Measurements from ENCODE around the gene NEK7. TPM values are rescaled to one million over a fixed set of nuclear protein-coding genes. Genes with fewer than 3 reads are reported as not detected.

The NEK7 gene
- polyA plus RNA-seq, 4 donors: 14.9 to 38.3 (median 27.2) TPM

- FAIRE-seq (no peak), DNase-seq (no peak)
- H3K9me3 ChIP-seq (ENCODE audit: control insufficient read depth in 2 of 2, insufficient read depth in 1 of 2, low read depth in 1 of 2, low read length in 1 of 2): peaks cover 0 to 4% of the 10 kb centered on the region in 2 donors
- no peak overlapping the region for H3K27ac ChIP-seq (ENCODE audit: low read depth in 1 of 3, low read length in 2 of 3)
- no peaks in the 10 kb centered on the region for H3K36me3 ChIP-seq (ENCODE audit: control insufficient read depth in 3 of 3, insufficient read depth in 2 of 3, low read depth in 1 of 3, low read length in 3 of 3)
- no peaks in the 10 kb centered on the region for H3K27me3 ChIP-seq (ENCODE audit: control insufficient read depth in 3 of 3, insufficient read depth in 3 of 3, low read length in 3 of 3)
- WGBS, 3 donors: 44 to 96% (median 84%) methylated on average over 1 of the region's 1 CpG
- H3K4me1 ChIP-seq (ENCODE audit: control insufficient read depth in 3 of 3, insufficient read depth in 2 of 3, low read depth in 1 of 3, low read length in 2 of 3): no peaks in the 10 kb centered on the region
- H3K4me3 ChIP-seq (ENCODE audit: low read depth in 1 of 3, low read length in 3 of 3): no peak overlapping the region
Observed at GRCh38 chr1:198270273-198270828, 113.6 kb downstream of the NEK7 start.

DNA sequence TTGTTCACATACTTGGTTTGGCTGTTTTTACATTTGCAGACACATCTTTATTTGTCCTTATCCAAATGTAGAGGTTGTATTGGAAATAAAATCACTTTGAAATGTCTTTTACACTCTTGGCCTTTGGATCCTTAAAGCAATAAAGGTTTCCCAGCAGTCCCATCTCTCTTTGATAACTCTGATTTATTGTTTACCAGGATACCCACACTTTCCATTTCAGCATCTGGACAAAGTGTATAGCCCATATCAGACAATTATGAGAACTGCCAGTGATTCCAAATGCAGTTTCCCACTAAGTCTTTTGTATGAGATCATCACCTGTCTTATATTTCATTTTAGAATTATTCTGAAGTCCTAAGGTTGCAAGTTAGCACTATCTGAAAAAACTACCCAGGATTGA, 114.7 kb downstream of the NEK7 start:
- Histone ChIP-seq H3K27ac (ENCODE audit: low read depth in 1 of 3, low read length in 2 of 3) (no peak overlapping the region), H3K36me3 (ENCODE audit: control insufficient read depth in 3 of 3, insufficient read depth in 2 of 3, low read depth in 1 of 3, low read length in 3 of 3) (no peaks in the 10 kb centered on the region), H3K27me3 (ENCODE audit: control insufficient read depth in 3 of 3, insufficient read depth in 3 of 3, low read length in 3 of 3) (no peaks in the 10 kb centered on the region), H3K4me3 (ENCODE audit: low read depth in 1 of 3, low read length in 3 of 3) (no peak overlapping the region), H3K9me3 (ENCODE audit: control insufficient read depth in 2 of 2, insufficient read depth in 1 of 2, low read depth in 1 of 2, low read length in 1 of 2) (peaks cover 0 to 3% of the 10 kb centered on the region in 2 donors), H3K4me1 (ENCODE audit: control insufficient read depth in 3 of 3, insufficient read depth in 2 of 3, low read depth in 1 of 3, low read length in 2 of 3) (no peaks in the 10 kb centered on the region)
- FAIRE-seq (no peak), DNase-seq (peak; percentile 42 to 63)

DNA sequence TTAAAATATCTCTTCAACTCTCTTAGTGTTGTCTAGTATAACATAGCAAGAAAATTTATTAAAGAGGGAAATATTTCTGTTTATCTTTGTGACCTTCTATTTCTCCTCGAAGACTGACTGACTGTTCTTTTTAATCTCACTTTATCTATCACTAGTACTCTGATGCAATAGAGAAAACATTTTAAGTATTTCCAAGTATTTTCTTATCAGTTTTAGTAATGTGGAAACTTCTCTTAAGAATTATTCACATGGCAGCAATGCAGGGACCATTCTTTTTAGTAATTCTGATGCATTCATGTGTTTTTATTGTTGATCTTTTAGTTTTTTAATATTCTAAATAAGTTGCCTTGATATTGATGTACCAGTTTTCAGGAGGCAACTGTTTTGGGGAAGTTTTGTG, 115.7 kb downstream of the NEK7 start:
- FAIRE-seq (no peak), DNase-seq (no peak)
- Histone ChIP-seq H3K27me3 (ENCODE audit: control insufficient read depth in 3 of 3, insufficient read depth in 3 of 3, low read length in 3 of 3) (no peaks in the 10 kb centered on the region), H3K36me3 (ENCODE audit: control insufficient read depth in 3 of 3, insufficient read depth in 2 of 3, low read depth in 1 of 3, low read length in 3 of 3) (no peaks in the 10 kb centered on the region), H3K4me3 (ENCODE audit: low read depth in 1 of 3, low read length in 3 of 3) (no peak overlapping the region), H3K4me1 (ENCODE audit: control insufficient read depth in 3 of 3, insufficient read depth in 2 of 3, low read depth in 1 of 3, low read length in 2 of 3) (no peaks in the 10 kb centered on the region), H3K9me3 (ENCODE audit: control insufficient read depth in 2 of 2, insufficient read depth in 1 of 2, low read depth in 1 of 2, low read length in 1 of 2) (peaks cover 0 to 3% of the 10 kb centered on the region in 2 donors), H3K27ac (ENCODE audit: low read depth in 1 of 3, low read length in 2 of 3) (no peak overlapping the region)
- 14 to 43% (median 24%) methylated on average over 1 of the region's 1 CpG for WGBS, 3 donors

DNA sequence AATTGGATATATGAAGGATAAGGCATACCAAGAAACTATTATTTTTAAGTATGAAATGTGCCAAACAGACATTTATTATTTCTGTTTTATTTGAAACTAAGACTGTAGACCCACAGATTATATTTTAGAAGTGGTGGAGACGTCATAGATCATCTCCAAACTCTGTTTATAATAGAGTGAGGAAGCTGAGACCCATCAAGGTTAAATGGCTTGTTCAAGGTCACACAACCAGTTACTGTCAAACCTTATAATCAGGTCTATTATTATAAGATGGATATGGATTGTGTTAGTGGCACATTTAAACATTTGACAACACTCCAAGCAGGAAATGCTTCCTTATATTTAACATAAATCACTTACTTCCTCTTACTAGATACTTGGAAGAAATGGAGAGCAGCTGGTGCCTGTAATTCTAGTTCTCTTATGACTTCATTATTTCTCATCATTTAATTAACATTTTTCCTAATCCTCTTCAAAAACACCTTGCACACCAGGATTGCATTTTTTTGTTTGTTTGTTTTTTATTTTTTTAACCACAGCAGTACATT, 117.0 kb downstream of the NEK7 start:
- no peaks in the 10 kb centered on the region for H3K36me3 ChIP-seq (ENCODE audit: control insufficient read depth in 3 of 3, insufficient read depth in 2 of 3, low read depth in 1 of 3, low read length in 3 of 3)
- H3K27ac ChIP-seq (ENCODE audit: low read depth in 1 of 3, low read length in 2 of 3): no peak overlapping the region
- H3K9me3 ChIP-seq (ENCODE audit: control insufficient read depth in 2 of 2, insufficient read depth in 1 of 2, low read depth in 1 of 2, low read length in 1 of 2): peaks cover 0 to 3% of the 10 kb centered on the region in 2 donors
- H3K4me3 ChIP-seq (ENCODE audit: low read depth in 1 of 3, low read length in 3 of 3): no peak overlapping the region
- WGBS, 3 donors: 76 to 93% (median 88%) methylated on average over 1 of the region's 1 CpG
- no peak for DNase-seq
- H3K27me3 ChIP-seq (ENCODE audit: control insufficient read depth in 3 of 3, insufficient read depth in 3 of 3, low read length in 3 of 3): no peaks in the 10 kb centered on the region
- no peaks in the 10 kb centered on the region for H3K4me1 ChIP-seq (ENCODE audit: control insufficient read depth in 3 of 3, insufficient read depth in 2 of 3, low read depth in 1 of 3, low read length in 2 of 3)
- FAIRE-seq: peak; percentile 30

GRCh38 chr1:198275597-198275996, 118.8 kb downstream of the NEK7 start:
- Histone ChIP-seq H3K4me3 (ENCODE audit: low read depth in 1 of 3, low read length in 3 of 3) (no peak overlapping the region), H3K4me1 (ENCODE audit: control insufficient read depth in 3 of 3, insufficient read depth in 2 of 3, low read depth in 1 of 3, low read length in 2 of 3) (no peaks in the 10 kb centered on the region), H3K27ac (ENCODE audit: low read depth in 1 of 3, low read length in 2 of 3) (no peak overlapping the region), H3K9me3 (ENCODE audit: control insufficient read depth in 2 of 2, insufficient read depth in 1 of 2, low read depth in 1 of 2, low read length in 1 of 2) (peaks cover 0 to 3% of the 10 kb centered on the region in 2 donors), H3K36me3 (ENCODE audit: control insufficient read depth in 3 of 3, insufficient read depth in 2 of 3, low read depth in 1 of 3, low read length in 3 of 3) (no peaks in the 10 kb centered on the region), H3K27me3 (ENCODE audit: control insufficient read depth in 3 of 3, insufficient read depth in 3 of 3, low read length in 3 of 3) (no peaks in the 10 kb centered on the region)
- FAIRE-seq (no peak), DNase-seq (no peak)
- WGBS, 3 donors: 73 to 80% (median 73%) methylated on average over 1 of the region's 1 CpG

DNA sequence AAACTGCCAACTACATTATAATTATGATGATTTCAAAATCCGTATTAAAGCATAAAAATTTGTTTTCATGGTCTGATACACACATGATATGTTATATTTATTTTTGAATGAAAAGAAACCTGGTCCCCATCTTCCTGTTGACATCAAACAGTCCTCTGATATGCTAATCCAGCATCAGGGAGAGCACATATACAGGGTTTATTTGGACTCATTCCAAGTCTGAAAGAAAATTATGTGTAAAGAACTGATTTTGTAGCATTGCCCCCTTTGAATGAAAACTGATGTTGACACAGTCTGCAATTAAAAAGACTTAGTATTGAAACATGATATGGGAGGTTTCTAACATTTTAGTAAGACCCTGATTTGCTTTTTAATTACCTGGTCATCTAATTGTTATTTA, 119.4 kb downstream of the NEK7 start:
- WGBS, 3 donors: 91 to 96% (median 92%) methylated on average over 1 of the region's 1 CpG
- no peaks in the 10 kb centered on the region for H3K9me3 ChIP-seq (ENCODE audit: control insufficient read depth in 2 of 2, insufficient read depth in 1 of 2, low read depth in 1 of 2, low read length in 1 of 2)
- H3K4me1 ChIP-seq (ENCODE audit: control insufficient read depth in 3 of 3, insufficient read depth in 2 of 3, low read depth in 1 of 3, low read length in 2 of 3): no peaks in the 10 kb centered on the region
- H3K36me3 ChIP-seq (ENCODE audit: control insufficient read depth in 3 of 3, insufficient read depth in 2 of 3, low read depth in 1 of 3, low read length in 3 of 3): no peaks in the 10 kb centered on the region
- no peak overlapping the region for H3K4me3 ChIP-seq (ENCODE audit: low read depth in 1 of 3, low read length in 3 of 3)
- H3K27me3 ChIP-seq (ENCODE audit: control insufficient read depth in 3 of 3, insufficient read depth in 3 of 3, low read length in 3 of 3): no peaks in the 10 kb centered on the region
- no peak overlapping the region for H3K27ac ChIP-seq (ENCODE audit: low read depth in 1 of 3, low read length in 2 of 3)
- DNase-seq (no peak), FAIRE-seq (no peak)

DNA sequence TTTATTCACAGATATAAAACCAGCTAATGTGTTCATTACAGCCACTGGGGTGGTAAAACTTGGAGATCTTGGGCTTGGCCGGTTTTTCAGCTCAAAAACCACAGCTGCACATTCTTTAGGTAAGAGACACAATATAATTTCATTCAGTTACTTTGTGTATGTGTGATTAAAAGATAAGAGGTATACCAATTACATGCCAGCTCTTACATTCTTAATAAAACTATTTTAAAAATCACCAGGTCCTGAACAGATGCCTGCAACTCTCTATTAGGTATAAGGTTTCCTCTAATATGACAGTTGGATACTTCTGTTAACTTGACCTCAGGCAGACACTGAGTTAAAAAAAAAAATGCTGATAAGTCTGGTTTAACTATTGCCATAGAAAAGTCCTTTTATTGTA, 122.1 kb downstream of the NEK7 start:
- no peak overlapping the region for H3K4me3 ChIP-seq (ENCODE audit: low read depth in 1 of 3, low read length in 3 of 3)

GRCh38 chr1:198280080-198280479, 123.3 kb downstream of the NEK7 start:
- no peaks in the 10 kb centered on the region for H3K9me3 ChIP-seq (ENCODE audit: control insufficient read depth in 2 of 2, insufficient read depth in 1 of 2, low read depth in 1 of 2, low read length in 1 of 2)
- no peak overlapping the region for H3K4me3 ChIP-seq (ENCODE audit: low read depth in 1 of 3, low read length in 3 of 3)
- no peaks in the 10 kb centered on the region for H3K36me3 ChIP-seq (ENCODE audit: control insufficient read depth in 3 of 3, insufficient read depth in 2 of 3, low read depth in 1 of 3, low read length in 3 of 3)
- DNase-seq (peak in 1 of 2 donors; percentile 57), FAIRE-seq (no peak)
- H3K27ac ChIP-seq (ENCODE audit: low read depth in 1 of 3, low read length in 2 of 3): no peak overlapping the region
- no peaks in the 10 kb centered on the region for H3K27me3 ChIP-seq (ENCODE audit: control insufficient read depth in 3 of 3, insufficient read depth in 3 of 3, low read length in 3 of 3)
- H3K4me1 ChIP-seq (ENCODE audit: control insufficient read depth in 3 of 3, insufficient read depth in 2 of 3, low read depth in 1 of 3, low read length in 2 of 3): peaks cover 0 to 12% (median 0%) of the 10 kb centered on the region in 3 donors
- 73 to 88% (median 77%) methylated on average over 2 of the region's 2 CpGs for WGBS, 3 donors

More for the DNA sequence above, 122.1 kb downstream of the NEK7 start:
- Histone ChIP-seq H3K27me3 (ENCODE audit: control insufficient read depth in 3 of 3, insufficient read depth in 3 of 3, low read length in 3 of 3) (no peaks in the 10 kb centered on the region), H3K4me1 (ENCODE audit: control insufficient read depth in 3 of 3, insufficient read depth in 2 of 3, low read depth in 1 of 3, low read length in 2 of 3) (peaks cover 0 to 3% (median 0%) of the 10 kb centered on the region in 3 donors), H3K27ac (ENCODE audit: low read depth in 1 of 3, low read length in 2 of 3) (no peak overlapping the region), H3K36me3 (ENCODE audit: control insufficient read depth in 3 of 3, insufficient read depth in 2 of 3, low read depth in 1 of 3, low read length in 3 of 3) (no peaks in the 10 kb centered on the region), H3K9me3 (ENCODE audit: control insufficient read depth in 2 of 2, insufficient read depth in 1 of 2, low read depth in 1 of 2, low read length in 1 of 2) (no peaks in the 10 kb centered on the region)
- WGBS, 3 donors: 57 to 95% (median 89%) methylated on average over 1 of the region's 1 CpG
- no peak for DNase-seq
- FAIRE-seq: no peak

- no peak for FAIRE-seq
- no peak overlapping the region for H3K27ac ChIP-seq (ENCODE audit: low read depth in 1 of 3, low read length in 2 of 3)
- 84 to 97% (median 89%) methylated on average over 1 of the region's 1 CpG for WGBS, 3 donors
Observed at GRCh38 chr1:198281911-198282310, 125.1 kb downstream of the NEK7 start.

More at GRCh38 chr1:198281911-198282310, 125.1 kb downstream of the NEK7 start:
- Histone ChIP-seq H3K27me3 (ENCODE audit: control insufficient read depth in 3 of 3, insufficient read depth in 3 of 3, low read length in 3 of 3) (no peaks in the 10 kb centered on the region), H3K9me3 (ENCODE audit: control insufficient read depth in 2 of 2, insufficient read depth in 1 of 2, low read depth in 1 of 2, low read length in 1 of 2) (no peaks in the 10 kb centered on the region), H3K36me3 (ENCODE audit: control insufficient read depth in 3 of 3, insufficient read depth in 2 of 3, low read depth in 1 of 3, low read length in 3 of 3) (no peaks in the 10 kb centered on the region), H3K4me3 (ENCODE audit: low read depth in 1 of 3, low read length in 3 of 3) (no peak overlapping the region), H3K4me1 (ENCODE audit: control insufficient read depth in 3 of 3, insufficient read depth in 2 of 3, low read depth in 1 of 3, low read length in 2 of 3) (peaks cover 0 to 12% (median 0%) of the 10 kb centered on the region in 3 donors)
- DNase-seq: no peak
